Neural progenitor cell (in vitro differentiated cells): ENCODE measurements around the gene ARHGAP30. TPM values are rescaled to one million over a fixed set of nuclear protein-coding genes. Genes with fewer than 3 reads are reported as not detected.

ENCODE experiments used
- DNase-seq: peaks from one replicate; pipeline ENCODE4 v3.0.0-alpha.2; 2016; ENCODE audit warnings: low spot score
- H2AFZ ChIP-seq: fragments of 200-600 bp; sonication (generic); replicated peaks from 2 replicates; pipeline ENCODE4 v1.6.1; 2016; ENCODE audit warnings: antibody characterized with exemption
- H3F3A ChIP-seq: fragments of 200-600 bp; sonication (generic); 2 replicates; pipeline ENCODE4 v1.6.1; 2016; ENCODE audit warnings: antibody characterized with exemption, low read depth
- H3K27ac ChIP-seq: fragments of 200-600 bp; sonication (generic); 2 replicates; pipeline ENCODE4 v1.5.1; 2016; ENCODE audit warnings: mild to moderate bottlenecking
- H3K27me3 ChIP-seq: fragments of 200-600 bp; sonication (generic); 2 replicates; pipeline ENCODE4 v1.6.1; 2016; ENCODE audit warnings: mild to moderate bottlenecking, moderate library complexity
- H3K36me3 ChIP-seq: fragments of 200-600 bp; sonication (generic); 2 replicates; pipeline ENCODE4 v1.5.1; 2016
- H3K4me1 ChIP-seq: fragments of 200-600 bp; sonication (generic); 2 replicates; pipeline ENCODE4 v1.6.1; 2016; ENCODE audit warnings: mixed run types
- H3K4me2 ChIP-seq: fragments of 200-600 bp; sonication (generic); 2 replicates; pipeline ENCODE4 v1.6.1; 2016
- H3K4me3 ChIP-seq: fragments of 200-600 bp; sonication (generic); 2 replicates; pipeline ENCODE4 v1.5.1; 2016
- H3K79me2 ChIP-seq: fragments of 200-600 bp; sonication (generic); 2 replicates; pipeline ENCODE4 v1.6.1; 2016; ENCODE audit warnings: low read depth
- H3K9ac ChIP-seq: fragments of 200-600 bp; sonication (generic); 2 replicates; pipeline ENCODE4 v1.6.1; 2016
- H3K9me3 ChIP-seq: fragments of 200-600 bp; sonication (generic); 2 replicates; pipeline ENCODE4 v1.5.1; 2016; ENCODE audit warnings: low read depth
- H4K20me1 ChIP-seq: fragments of 200-600 bp; sonication (generic); 2 replicates; pipeline ENCODE4 v1.6.1; 2016; ENCODE audit warnings: low read depth
- H3K27ac Mint-ChIP-seq: 3 replicates; pipeline ENCODE4 v1.8.0; 2021; ENCODE audit warnings: mixed read lengths
- H3K27me3 Mint-ChIP-seq: 2 replicates; pipeline ENCODE4 v1.8.0; 2022; ENCODE audit warnings: low read depth, mild to moderate bottlenecking, inconsistent platforms, moderate library complexity, mixed read lengths; ENCODE audit not compliant: insufficient read depth
- H3K36me3 Mint-ChIP-seq: 3 replicates; pipeline ENCODE4 v1.8.0; 2021; ENCODE audit warnings: mixed read lengths
- H3K4me1 Mint-ChIP-seq: 3 replicates; pipeline ENCODE4 v1.8.0; 2021; ENCODE audit warnings: mixed read lengths
- H3K4me3 Mint-ChIP-seq: 3 replicates; pipeline ENCODE4 v1.8.0; 2021; ENCODE audit warnings: mild to moderate bottlenecking, moderate library complexity, mixed read lengths
- H3K9me3 Mint-ChIP-seq: 3 replicates; pipeline ENCODE4 v1.8.0; 2020; ENCODE audit warnings: mixed read lengths
- EZH2 ChIP-seq: fragments of 200-600 bp; sonication (generic); IDR thresholded peaks from 2 replicates; pipeline ENCODE4 v1.6.1; 2017; ENCODE audit warnings: antibody characterized with exemption, mild to moderate bottlenecking, moderate library complexity
- EZH2phosphoT487 ChIP-seq: fragments of 200-600 bp; sonication (generic); IDR thresholded peaks from 2 replicates; pipeline ENCODE4 v1.6.1; 2017; ENCODE audit warnings: antibody characterized with exemption
- total RNA-seq: library from RNA; depleted of rRNA; stranded (reverse); fragments of >200 nt; gene quantifications from 2 replicates; pipeline ENCODE4 v1.2.3, GENCODE V29; 2015; ENCODE audit warnings: low replicate concordance
- TF ChIP-seq, protein P1 (sequence below): fragments of 200-600 bp; sonication (generic); IDR thresholded peaks from 2 replicates; pipeline ENCODE4 v1.5.1; 2017; ENCODE audit warnings: antibody characterized with exemption, mild to moderate bottlenecking

ARHGAP30 gene
- total RNA-seq, 1 donor from 2014 or later, result not detected

DNA sequence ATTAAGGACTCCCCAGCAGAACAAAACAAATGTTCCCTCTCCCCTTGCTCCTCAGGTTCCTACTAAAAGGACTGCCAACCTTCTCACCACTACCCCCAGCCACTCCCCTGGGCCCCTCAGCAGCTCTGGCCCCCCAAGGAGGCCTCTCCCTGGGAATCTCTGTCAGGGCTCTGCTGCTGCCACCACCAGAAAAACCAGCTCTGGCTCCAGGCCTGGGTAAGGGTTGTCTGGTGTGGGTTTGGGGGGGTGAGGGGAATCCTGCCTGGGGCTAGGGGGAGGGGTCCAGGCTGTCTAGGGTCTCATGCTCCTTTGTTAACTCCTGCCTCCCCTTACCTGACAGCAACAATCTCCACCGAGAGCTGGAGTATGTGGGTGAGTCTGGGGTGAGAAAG is 14.9 kb upstream of the ARHGAP30 start:
- Histone ChIP-seq H3K9ac (no peak overlapping the region), H4K20me1 (no peaks in the 10 kb centered on the region), H3F3A (no peaks in the 10 kb centered on the region), H3K36me3 (no peaks in the 10 kb centered on the region), H2AFZ (no peak overlapping the region), H3K9me3 (no peaks in the 10 kb centered on the region), H3K27ac (no peak overlapping the region), H3K27me3 (no peaks in the 10 kb centered on the region), H3K79me2 (no peaks in the 10 kb centered on the region), H3K4me2 (no peak overlapping the region), H3K4me3 (no peak overlapping the region), H3K4me1 (peaks cover 11% of the 10 kb centered on the region)
- no peak for DNase-seq
- TF ChIP-seq, protein P1, sequence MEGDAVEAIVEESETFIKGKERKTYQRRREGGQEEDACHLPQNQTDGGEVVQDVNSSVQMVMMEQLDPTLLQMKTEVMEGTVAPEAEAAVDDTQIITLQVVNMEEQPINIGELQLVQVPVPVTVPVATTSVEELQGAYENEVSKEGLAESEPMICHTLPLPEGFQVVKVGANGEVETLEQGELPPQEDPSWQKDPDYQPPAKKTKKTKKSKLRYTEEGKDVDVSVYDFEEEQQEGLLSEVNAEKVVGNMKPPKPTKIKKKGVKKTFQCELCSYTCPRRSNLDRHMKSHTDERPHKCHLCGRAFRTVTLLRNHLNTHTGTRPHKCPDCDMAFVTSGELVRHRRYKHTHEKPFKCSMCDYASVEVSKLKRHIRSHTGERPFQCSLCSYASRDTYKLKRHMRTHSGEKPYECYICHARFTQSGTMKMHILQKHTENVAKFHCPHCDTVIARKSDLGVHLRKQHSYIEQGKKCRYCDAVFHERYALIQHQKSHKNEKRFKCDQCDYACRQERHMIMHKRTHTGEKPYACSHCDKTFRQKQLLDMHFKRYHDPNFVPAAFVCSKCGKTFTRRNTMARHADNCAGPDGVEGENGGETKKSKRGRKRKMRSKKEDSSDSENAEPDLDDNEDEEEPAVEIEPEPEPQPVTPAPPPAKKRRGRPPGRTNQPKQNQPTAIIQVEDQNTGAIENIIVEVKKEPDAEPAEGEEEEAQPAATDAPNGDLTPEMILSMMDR, result no peak
- TF ChIP-seq EZH2 (no peak), EZH2phosphoT487 (no peak)
- H3K27ac Mint-ChIP-seq, result no peak overlapping the region
- H3K4me1 Mint-ChIP-seq, result peaks cover 21% of the 10 kb centered on the region
- H3K27me3 Mint-ChIP-seq, result peaks cover 13% of the 10 kb centered on the region
- no peaks in the 10 kb centered on the region for H3K9me3 Mint-ChIP-seq
- no peaks in the 10 kb centered on the region for H3K36me3 Mint-ChIP-seq
- H3K4me3 Mint-ChIP-seq, result no peak overlapping the region

DNA sequence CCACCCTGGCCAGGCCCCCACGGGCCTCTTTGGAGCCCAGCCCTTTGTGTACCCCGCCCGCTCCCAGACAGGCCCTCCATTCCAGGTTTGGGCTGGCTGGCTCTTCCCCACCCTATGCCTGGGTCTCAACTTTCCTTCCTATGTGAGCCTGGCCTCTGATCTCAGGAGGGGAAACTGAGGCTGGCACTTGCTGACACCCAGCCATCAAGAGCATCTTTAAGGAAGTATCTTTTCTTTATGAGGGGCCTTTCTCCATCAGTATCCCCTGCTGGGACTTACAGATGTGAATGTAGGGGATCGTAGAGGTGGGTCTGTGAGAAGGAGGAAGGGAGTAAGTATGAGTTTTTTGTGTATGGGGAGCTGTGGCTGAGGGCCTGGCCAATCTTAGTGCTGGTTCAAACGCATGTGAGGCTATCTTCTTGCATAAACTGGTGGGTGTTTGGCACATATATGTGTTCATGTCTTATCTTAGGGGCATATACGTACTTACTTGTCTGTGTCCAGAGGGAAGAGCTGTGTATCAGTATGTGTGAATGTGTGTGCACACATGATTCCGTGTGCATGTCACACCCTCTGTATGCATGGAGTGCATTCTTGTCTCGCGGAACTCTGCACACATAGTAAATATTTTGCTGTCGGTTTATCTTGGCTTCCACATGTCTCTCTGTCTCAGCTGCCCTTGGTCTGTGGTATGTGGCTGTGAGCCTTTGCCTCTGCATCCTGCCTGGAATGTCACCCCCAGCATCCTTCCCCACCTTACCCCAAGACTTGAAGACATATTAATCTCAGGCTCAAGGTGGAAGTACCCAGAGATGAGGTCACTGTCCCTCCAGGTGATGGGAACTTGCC is 14.3 kb upstream of the ARHGAP30 start:
- no peak overlapping the region for H3K27ac Mint-ChIP-seq
- Histone ChIP-seq H3K4me3 (no peak overlapping the region), H2AFZ (no peak overlapping the region), H3K4me1 (peaks cover 11% of the 10 kb centered on the region), H3K79me2 (no peaks in the 10 kb centered on the region), H3K9ac (no peak overlapping the region), H3K4me2 (no peak overlapping the region), H3F3A (no peaks in the 10 kb centered on the region), H4K20me1 (no peaks in the 10 kb centered on the region), H3K27me3 (no peaks in the 10 kb centered on the region), H3K27ac (no peak overlapping the region), H3K9me3 (no peaks in the 10 kb centered on the region), H3K36me3 (no peaks in the 10 kb centered on the region)
- no peak for TF ChIP-seq EZH2
- TF ChIP-seq, protein P1, result no peak
- TF ChIP-seq EZH2phosphoT487, result no peak
- H3K4me3 Mint-ChIP-seq, result no peak overlapping the region
- peaks cover 14% of the 10 kb centered on the region for H3K27me3 Mint-ChIP-seq
- H3K9me3 Mint-ChIP-seq, result peaks cover 2% of the 10 kb centered on the region
- peaks cover 21% of the 10 kb centered on the region for H3K4me1 Mint-ChIP-seq
- no peak for DNase-seq
- H3K36me3 Mint-ChIP-seq, result no peaks in the 10 kb centered on the region

DNA sequence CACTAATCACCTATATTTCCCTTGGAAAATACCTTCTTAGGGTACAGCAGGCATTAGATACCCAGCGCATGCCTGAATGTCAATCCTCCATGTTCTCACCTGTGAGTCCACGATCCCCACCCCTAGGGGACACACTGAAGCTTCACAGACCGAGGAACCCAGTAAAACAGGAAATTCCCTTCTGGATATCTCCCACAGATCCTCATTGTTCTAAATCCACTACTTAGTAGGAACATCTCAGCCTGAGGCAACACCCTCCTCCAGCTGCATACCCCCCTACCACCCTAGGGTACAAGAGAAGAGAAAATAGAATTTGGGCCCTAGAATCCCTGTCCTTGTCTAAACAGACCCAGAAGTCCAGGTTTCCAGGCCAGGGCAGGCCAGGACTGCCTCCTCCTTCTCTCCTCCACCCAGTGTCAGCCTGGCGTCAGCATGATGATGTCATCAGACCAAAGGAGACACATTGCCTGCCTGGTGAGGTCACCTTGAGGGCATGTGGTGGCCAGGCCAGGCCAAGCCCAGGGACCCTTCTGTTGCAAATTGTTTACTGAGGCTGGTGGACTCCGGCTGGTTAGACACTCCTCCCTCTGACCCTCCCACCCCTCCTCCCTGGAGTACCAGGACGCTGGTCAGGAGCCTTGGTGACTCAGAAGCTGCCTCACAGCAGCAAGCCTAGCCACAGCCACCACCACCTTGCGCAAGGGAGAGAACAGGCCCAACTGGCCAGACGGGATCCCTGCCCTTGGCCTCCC is 13.5 kb upstream of the ARHGAP30 start:
- H3K4me1 Mint-ChIP-seq, result peaks cover 21% of the 10 kb centered on the region
- Histone ChIP-seq H3K9me3 (no peaks in the 10 kb centered on the region), H3K79me2 (no peaks in the 10 kb centered on the region), H3K4me3 (no peak overlapping the region), H4K20me1 (no peaks in the 10 kb centered on the region), H3K36me3 (no peaks in the 10 kb centered on the region), H3K4me2 (no peak overlapping the region), H2AFZ (no peak overlapping the region), H3K27ac (no peak overlapping the region), H3F3A (no peaks in the 10 kb centered on the region), H3K27me3 (no peaks in the 10 kb centered on the region), H3K4me1 (peaks cover 11% of the 10 kb centered on the region), H3K9ac (no peak overlapping the region)
- TF ChIP-seq EZH2 (no peak), EZH2phosphoT487 (no peak)
- TF ChIP-seq, protein P1, result no peak
- peak overlapping the region; percentile 18 for H3K4me3 Mint-ChIP-seq
- no peak for DNase-seq
- H3K27ac Mint-ChIP-seq, result peak overlapping the region; percentile 69
- H3K9me3 Mint-ChIP-seq, result peaks cover 3% of the 10 kb centered on the region
- peaks cover 14% of the 10 kb centered on the region for H3K27me3 Mint-ChIP-seq
- H3K36me3 Mint-ChIP-seq, result no peaks in the 10 kb centered on the region
